GM19438 (cell line): ENCODE results near the gene FBXO10.

ENCODE experiments used
- ATAC-seq: cut with Tn5 transposase; IDR thresholded peaks from one replicate; pipeline ENCODE4 v1.9.1; 2021; ENCODE audit warnings: low read depth; ENCODE audit not compliant: unreplicated experiment

Gene FBXO10

DNA sequence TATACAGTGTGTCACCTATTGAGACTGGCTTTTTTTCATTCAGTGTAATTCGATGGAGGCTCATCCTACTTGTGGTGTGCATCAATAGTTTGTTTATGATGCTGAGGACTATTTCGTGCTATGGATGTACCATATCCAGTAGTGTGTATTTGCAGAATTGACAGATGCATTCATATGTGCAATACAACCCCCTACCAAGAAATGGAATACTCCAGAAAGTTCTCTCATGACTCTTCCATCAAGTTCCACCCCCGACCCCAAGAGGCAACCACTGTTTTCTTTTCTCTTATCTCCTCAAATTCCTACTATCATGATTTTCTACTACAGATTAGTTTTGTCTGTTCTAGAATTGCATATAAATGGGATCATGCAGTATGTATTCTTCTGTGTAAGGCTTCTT, 21.9 kb downstream of the FBXO10 start:
- no peak for ATAC-seq

DNA sequence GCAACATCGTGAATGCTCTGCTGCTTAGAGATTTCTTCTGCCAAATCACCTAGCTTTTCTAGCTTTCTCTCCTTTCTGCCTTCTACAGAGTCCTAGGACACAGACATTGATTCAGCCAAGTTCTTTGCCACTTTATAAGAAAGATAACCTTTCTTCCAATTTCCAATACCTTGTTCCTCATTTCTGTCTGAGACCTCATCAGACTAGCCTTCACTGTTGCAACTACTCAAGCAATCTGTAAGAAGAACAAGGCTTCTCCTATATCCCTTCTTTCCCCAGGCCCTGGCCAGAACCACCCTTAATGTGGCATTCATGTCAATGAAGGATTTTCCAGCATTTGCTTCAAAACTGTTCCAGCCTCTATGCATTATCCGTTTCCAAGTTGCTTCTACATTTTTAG, 24.3 kb downstream of the FBXO10 start:
- no peak for ATAC-seq

DNA sequence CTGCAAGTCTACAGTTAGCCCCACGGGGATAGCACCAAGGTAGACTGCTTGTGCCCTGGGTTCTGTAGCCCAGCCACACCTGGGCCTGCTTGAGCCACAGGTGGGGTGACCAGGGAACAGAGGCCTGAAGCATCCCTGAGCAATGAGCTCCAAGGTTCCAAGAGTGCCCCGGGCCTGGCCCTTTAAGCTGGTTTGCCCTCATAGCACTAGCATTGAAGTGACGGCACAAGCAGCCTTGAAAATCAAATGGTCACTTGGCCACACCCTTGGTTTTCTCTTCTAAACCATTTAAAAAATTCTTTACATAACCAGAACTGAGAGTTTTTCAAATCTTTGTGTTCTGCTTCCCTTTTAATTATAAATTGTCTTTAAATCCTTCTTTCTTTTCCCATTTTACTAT, 24.7 kb downstream of the FBXO10 start:
- ATAC-seq = no peak

DNA sequence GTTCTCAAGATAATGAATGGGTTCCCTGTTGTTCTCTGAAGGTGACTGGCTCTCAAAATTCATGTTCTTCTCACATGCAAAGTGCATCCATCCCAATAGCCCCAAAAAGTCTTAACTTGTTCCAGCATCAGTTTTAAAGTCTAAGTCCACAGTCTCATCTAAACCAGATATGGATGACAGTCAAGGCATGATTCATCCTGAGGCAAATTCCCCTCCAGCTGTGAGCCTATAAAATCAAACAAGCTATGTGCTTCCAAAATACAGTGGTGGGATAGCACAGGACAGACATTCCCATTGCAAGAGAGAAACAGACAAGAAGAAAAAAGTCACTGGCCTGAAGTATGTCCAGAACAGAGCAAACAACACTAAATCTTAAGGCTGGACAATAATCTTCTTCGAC, 25.4 kb downstream of the FBXO10 start:
- no peak for ATAC-seq

DNA sequence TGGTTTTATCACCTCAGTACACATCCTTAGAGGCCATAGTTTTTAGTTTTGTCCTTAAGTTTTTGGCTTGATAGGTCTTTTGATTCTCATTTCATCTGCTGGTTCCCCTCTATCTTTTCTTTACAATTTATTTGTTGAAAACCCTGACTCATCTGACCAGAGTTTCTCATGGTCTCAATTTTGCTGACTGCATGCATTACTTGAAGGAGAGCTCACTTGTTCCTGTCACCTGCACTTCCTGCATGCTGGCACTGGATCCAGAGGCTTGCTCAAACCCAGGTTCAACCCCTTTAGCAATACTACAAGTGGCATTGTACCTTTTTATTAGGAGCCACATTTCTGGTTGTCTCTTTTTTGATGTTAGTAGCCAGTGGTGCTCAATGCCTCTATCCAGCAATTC, 26.7 kb downstream of the FBXO10 start:
- no peak for ATAC-seq

DNA sequence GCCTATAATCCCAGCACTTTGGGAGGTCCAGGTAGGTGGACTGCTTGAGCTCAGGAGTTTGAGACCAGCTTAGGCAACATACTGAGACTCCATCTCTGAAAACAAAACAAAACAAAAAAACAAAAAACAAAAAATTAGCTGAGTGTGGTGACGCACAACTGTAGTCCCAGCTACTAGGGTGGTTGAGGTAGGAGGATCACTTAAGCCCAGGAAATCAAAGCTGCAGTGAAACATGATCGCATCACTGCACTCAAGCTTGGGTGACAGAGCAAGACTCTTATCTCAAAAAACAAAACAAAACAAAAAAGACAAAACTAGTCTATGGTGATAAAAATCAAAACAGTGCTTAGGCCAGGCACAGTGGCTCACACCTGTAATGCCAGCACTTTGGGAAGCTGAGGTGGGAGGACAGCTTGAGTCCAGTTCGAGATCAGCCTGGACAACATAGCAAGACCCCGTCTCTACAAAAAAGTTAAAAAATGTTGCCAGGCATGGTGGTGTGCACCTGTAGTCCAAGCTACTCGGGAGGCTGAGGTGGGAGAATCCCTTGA, 28.8 kb downstream of the FBXO10 start:
- no peak for ATAC-seq

DNA sequence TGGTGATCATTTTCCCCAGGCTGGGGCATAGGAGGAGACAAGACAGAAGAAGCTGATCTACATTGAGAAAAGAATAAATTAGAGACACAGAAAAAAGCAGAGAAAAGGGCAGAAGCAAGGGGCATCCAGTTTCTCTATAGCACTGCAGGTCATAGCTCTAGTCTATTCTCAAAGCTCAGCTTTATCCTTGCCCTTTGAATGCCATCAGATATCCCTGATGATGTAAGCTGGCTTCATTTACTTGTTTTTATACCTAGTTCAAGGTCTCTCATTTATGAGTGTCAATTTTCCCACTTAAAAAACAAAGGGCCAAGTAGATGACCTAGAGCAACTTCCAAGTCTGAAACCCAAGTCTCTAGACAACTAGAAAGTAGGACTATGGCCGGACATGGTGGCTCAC, 32.7 kb downstream of the FBXO10 start:
- no peak for ATAC-seq

DNA sequence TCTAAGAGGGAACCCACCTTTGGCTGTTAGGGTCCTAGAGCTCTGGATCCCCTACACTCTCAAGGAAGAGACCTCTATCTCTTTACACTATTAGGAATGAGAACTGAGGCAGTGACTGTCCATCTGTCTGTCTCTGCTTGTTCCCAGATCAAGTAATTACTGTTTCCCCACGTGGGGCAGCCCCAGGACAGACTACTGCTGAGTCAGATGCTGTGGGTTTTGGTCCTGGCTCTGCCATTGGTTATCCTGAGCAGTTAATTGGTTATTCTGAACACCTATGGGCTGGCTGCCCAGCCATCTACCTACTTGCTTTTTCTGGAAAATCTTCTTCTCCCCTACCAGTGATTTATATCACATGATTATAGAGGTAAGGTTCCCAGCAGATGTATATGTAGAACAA, 33.3 kb downstream of the FBXO10 start:
- no peak for ATAC-seq

DNA sequence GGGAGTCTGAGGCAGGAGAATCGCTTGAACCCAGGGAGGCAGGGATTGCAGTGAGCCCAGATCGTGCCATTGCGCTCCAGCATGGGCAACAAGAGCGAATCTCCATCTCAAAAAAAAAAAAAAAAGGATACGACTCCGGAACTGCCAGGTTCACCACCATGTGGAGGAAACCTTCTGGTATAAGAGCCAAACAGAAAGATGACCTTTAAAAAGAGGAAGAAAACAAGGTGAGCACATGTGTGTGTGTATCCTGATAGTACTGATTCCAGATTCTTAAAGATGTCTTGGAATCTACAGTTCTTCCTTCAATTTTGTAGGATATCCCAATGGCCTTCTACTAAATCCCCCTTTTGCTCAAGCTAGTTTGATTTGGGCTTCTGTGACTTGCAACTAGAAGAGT, 33.7 kb downstream of the FBXO10 start:
- ATAC-seq = no peak

DNA sequence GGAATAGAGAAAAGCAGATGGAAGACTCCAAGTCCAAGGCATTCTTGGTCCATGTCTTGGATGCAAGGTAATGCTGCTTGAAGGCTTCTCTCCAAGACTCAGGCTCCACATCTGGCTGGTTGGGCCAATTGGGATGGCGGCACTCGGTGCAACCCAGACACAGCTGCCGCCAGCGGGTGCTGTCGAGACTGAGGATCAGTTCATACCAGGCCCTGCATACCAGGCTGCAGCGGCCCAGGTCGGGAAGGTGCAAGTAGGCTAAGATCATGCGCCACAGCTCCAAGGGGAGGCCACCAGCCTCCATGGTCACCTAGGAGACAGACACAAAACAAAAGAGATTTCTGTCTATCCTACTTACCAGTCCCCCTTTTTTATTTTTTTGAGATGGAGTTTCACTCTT, 34.7 kb downstream of the FBXO10 start:
- ATAC-seq = no peak

DNA sequence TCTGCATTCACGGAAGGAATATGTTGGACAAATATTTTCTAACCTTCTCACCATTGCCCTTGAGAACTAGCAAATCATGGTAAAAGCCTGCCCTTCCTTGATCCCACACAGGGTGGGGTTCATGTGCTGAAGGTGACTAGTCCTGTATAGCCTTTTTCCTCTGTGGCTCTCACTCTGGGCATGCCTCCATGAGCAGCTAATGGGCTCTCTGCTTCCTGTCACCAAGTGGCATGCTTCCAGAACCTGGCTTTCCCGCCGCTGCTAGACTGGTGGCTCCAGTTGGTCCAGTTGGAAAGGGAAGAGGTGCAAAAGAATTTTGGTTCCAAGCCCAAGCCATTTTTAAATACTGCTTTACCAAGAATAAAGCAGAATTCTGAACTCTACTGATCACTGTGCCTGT, 35.5 kb downstream of the FBXO10 start:
- no peak for ATAC-seq

DNA sequence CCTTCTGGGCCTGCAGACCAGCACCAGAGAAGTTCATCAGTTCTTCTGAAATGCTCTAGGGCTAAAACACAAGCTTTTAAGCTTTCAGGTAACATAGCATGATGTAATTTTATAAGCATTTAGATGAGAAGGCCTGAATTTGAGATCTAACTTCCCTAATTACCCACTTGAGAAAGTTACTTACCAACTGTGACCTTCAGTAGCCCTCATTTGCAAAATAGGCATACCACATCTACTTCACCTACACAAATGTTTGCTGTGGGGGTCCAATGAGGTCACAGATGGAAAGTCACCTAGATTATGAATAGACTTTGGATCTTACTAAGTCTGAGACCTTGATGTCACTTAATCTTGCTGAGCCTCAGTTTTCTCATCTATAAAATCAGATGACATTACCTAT, 36.5 kb downstream of the FBXO10 start:
- no peak for ATAC-seq

DNA sequence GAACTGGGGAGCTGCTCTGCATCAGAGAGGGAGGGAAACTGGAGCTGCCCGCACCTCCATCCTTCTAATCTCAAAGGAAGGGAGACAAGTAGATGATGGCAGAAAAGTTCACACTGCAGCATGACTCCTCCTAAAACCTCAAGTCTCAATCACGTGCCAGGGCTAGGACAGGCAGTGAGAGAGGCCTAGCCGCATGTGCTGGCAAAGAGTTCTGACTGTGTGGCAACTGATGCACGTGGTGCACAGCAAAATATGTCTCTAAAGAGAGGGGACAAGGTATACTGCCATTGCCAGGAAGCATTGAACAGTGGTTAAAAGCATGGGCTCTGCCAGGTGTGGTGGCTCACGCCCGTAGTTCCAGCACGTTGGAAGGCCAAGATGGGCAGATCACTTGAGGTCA, 38.1 kb downstream of the FBXO10 start:
- ATAC-seq = no peak

DNA sequence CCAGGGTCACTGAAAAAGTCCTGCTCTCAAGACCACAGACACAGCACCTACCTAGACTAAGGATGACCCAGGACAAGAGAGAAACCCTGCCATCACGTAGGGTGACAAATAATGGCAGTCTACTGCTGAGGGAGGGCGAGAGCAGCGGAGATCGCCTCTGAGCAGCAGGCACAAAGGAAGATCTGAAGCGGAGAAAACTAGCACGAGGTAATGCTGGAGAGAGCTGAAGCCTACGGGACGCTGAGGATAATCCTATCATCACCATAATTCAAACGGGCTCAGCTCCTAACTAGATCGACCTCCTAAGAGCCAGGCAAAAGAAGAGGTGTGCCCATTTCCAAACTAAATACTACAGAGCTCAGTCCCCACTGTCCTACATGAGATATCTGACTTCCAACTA, 41.3 kb downstream of the FBXO10 start:
- ATAC-seq = no peak

DNA sequence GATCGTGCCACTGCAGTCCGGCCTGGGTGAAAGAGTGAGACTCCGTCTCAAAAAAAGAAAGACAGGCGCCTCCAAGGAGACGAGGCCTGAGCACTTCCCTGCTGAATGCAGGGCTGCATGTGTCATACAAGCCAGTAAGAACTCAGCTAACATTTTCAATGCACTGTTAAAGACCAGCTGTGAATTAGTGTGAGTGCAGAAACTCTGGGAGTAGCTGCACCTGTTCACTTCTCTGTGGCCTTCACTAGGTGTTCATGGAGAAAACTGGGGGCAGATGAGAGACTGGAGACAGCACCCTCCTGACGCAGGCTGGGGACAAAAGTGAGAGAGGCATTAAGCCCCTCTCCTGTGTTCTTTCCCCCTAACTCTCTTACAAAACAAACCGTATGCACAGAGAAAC, 41.8 kb downstream of the FBXO10 start:
- no peak for ATAC-seq

DNA sequence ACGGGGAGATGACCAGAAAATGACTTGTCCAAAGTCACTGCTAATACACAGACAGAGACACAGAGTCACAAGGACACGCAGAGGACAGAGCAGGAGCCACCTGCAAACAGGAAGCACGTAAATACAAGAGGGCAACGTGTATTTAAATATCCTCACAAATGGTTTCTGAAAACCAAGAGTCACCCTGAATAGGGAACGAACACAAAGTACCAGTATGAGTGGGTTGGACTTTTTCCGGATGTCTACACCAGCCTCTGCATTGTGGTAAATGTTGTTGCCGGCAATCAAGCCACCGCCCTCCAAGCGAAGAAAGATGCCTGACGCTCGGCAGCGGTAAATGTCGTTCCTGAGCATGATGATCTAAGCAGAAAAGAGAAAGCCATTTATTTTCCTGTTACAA, 44.5 kb downstream of the FBXO10 start:
- no peak for ATAC-seq

DNA sequence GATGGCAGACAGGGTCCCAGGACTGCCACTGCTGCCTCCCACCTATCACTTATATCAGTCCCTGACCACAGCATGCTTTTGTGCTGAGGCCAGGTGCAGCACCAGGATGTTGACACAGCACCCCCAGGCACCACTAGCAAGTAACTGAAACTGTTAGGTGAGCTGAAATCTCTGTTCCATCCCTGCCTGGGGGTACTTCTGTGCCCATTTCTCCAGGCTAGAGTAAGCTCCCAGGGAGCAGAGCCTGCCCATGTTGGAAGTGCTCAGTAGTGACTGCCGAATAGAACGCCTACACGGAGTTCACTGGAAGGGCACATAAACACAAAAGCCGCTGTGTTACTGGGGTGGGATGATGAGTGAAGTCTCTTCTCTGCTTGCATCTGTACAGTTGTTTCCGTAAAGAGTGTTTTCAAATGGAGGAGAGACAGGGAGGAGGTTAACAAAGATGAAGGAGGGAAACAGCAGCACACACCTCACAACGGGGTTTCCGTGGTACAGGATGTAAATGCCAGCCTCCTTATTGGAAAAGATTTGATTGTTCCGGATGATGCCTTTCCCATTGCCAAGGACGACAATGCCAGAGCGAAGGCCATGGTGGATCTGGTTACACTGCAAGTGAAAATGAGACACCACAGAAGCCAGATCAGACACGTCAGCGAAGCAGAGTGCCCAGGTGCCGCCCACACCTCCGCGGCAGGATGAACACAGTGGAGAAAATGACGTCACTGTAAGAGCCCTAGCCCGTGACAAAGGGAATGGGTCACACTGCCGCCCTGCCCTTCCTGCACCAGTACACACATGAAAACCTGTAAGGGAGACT, 47.3 kb downstream of the FBXO10 start:
- ATAC-seq = peak; percentile 47

DNA sequence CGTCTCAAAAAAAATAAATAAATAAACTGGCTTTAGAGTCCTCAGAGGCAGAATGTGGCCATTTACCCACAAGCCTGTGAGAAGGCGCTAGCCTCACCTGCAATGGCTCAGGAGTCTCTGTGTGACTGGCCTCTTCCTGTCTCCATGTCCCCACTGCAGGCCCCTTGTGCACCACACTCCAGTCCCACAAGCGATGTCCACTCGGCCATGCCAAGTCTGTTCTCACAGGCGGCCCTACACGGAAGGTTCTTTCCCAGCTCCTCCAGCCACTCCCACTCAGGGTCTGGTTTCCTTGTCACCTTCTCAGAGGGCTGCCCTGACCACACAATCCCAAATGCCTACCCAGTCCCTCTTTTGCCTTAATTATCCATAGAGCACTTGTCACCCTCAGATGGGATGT, 52.3 kb downstream of the FBXO10 start:
- no peak for ATAC-seq

DNA sequence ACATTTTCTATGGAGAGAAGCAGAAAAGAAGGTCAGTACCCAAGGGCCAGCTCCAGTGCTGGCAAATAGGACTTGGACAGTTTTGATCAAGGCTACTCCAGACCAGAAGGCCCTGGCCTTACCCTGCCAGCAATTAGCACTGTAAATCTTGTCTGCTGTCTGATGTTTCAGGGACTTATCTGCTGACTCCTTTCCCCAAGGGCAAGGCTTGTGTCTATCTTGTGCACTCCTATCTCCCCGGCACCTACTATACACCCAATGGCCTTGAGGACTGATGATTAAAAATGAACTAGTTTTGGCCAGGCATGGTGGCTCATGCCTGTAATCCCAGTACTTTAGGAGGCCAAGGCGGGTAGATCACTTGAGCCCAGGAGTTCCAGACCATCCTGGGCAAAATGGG, 53.2 kb downstream of the FBXO10 start:
- no peak for ATAC-seq

DNA sequence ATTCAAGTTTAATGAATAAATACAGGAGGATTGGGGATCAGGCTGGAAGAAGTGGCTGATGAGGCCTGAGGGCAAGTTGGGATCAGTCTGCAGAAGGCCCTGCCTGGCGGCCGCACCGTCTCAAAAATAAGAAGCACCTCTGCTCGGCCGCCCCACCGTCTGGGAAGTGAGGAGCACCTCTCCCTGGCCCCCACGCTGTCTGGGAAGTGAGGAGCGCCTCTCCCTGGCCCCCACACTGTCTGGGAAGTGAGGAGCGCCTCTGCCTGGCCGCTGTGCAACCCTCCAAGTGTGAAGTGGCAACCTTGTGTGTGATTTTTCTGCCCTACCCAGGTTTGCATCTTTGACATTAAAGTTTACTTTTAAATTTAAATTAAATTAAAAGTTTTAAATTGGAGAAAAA, 55.1 kb downstream of the FBXO10 start:
- no peak for ATAC-seq

DNA sequence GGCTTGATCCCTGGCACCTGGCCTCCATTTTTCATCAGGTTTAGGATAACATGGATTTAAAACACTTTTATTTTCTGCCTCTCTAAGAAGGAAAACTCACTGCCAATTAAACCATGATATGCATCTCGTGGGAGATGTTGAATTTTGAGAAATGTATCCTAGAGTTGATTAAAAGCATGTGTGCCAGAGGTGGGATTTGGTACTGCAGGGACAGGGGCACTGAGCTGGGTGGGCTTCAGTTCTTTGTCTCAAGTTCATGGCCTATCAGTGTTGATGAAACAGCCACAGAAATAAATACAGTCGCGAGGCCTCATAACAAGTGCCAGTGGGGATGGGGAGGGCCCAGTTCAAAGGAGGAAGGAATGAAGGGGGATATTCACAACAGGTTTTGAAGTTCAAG, 55.5 kb downstream of the FBXO10 start:
- no peak for ATAC-seq

DNA sequence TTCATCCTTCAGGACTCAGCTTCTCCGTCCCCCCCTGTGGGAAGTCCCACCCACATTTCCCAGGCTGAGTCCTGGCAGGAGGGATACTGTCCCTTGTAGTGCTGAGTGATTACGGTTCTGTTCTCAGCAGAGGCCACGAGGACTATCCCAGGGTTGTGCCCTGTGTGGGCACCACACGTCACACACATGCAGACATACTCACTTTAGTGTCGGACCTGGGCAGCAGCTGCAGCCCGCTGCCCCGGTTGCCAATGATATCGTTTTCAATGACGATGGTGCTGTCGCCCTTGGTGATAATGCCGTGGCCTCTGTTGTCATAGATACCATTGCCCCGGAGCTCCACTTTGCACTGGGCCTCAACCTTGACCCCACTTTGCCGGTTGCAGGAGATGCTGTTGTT, 58.3 kb downstream of the FBXO10 start:
- no peak for ATAC-seq
